ENCODE data around the gene TES.

TES gene, protein sequence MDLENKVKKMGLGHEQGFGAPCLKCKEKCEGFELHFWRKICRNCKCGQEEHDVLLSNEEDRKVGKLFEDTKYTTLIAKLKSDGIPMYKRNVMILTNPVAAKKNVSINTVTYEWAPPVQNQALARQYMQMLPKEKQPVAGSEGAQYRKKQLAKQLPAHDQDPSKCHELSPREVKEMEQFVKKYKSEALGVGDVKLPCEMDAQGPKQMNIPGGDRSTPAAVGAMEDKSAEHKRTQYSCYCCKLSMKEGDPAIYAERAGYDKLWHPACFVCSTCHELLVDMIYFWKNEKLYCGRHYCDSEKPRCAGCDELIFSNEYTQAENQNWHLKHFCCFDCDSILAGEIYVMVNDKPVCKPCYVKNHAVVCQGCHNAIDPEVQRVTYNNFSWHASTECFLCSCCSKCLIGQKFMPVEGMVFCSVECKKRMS

GRCh38 chr7:116210345-116211005 is at the start of gene TES:
TSS of gene TES (plus strand) at chr7:116210539. CDS start at chr7:116210708, 169 bp downstream.
- Histone ChIP-seq H3K27me3 (ENCODE audit: insufficient read depth, insufficient read length) (no peaks in the 10 kb centered on the region), H3K36me3 (ENCODE audit: insufficient read depth, insufficient read length, low read length) (no peaks in the 10 kb centered on the region), H3K9me3 (ENCODE audit: insufficient read depth, low read length) (no peaks in the 10 kb centered on the region), H3K9ac (ENCODE audit: insufficient read length, low read depth) (peak within 1 kb of the TSS; percentile 76), H3K4me3 (ENCODE audit: insufficient read length, low read depth) (peak within 1 kb of the TSS; percentile 75), H3K4me1 (ENCODE audit: insufficient read depth, insufficient read length) (no peaks in the 10 kb centered on the region)
- TF ChIP-seq ZNF274 (IDR thresholded peaks at IDR 0.05; ENCODE audit: low read depth, low read length) (no peak), YY1 (IDR thresholded peaks at IDR 0.05; ENCODE audit: insufficient read depth, insufficient read length) (no peak), SUZ12 (IDR thresholded peaks at IDR 0.05; ENCODE audit: extremely low read depth, insufficient read depth, insufficient read length) (no peak)
- peak; percentile 50 for DNase-seq (ENCODE audit: low read depth, low spot score)

- Histone ChIP-seq H3K9ac (ENCODE audit: insufficient read length, low read depth) (no peak overlapping the region), H3K9me3 (ENCODE audit: insufficient read depth, low read length) (no peaks in the 10 kb centered on the region), H3K4me1 (ENCODE audit: insufficient read depth, insufficient read length) (no peaks in the 10 kb centered on the region), H3K27me3 (ENCODE audit: insufficient read depth, insufficient read length) (no peaks in the 10 kb centered on the region), H3K36me3 (ENCODE audit: insufficient read depth, insufficient read length, low read length) (no peaks in the 10 kb centered on the region), H3K4me3 (ENCODE audit: insufficient read length, low read depth) (no peak overlapping the region)
- DNase-seq (ENCODE audit: low read depth, low spot score), result peak; percentile 46
- TF ChIP-seq SUZ12 (IDR thresholded peaks at IDR 0.05; ENCODE audit: extremely low read depth, insufficient read depth, insufficient read length) (no peak), ZNF274 (IDR thresholded peaks at IDR 0.05; ENCODE audit: low read depth, low read length) (no peak), YY1 (IDR thresholded peaks at IDR 0.05; ENCODE audit: insufficient read depth, insufficient read length) (no peak)
Observed at GRCh38 chr7:116161728-116162127, 48.6 kb upstream of the TES start.

GRCh38 chr7:116162254-116162653 is 48.1 kb upstream of the TES start:
- DNase-seq (ENCODE audit: low read depth, low spot score), result no peak
- Histone ChIP-seq H3K4me1 (ENCODE audit: insufficient read depth, insufficient read length) (no peaks in the 10 kb centered on the region), H3K36me3 (ENCODE audit: insufficient read depth, insufficient read length, low read length) (no peaks in the 10 kb centered on the region), H3K9ac (ENCODE audit: insufficient read length, low read depth) (no peak overlapping the region), H3K27me3 (ENCODE audit: insufficient read depth, insufficient read length) (no peaks in the 10 kb centered on the region), H3K4me3 (ENCODE audit: insufficient read length, low read depth) (no peak overlapping the region), H3K9me3 (ENCODE audit: insufficient read depth, low read length) (no peaks in the 10 kb centered on the region)
- TF ChIP-seq ZNF274 (IDR thresholded peaks at IDR 0.05; ENCODE audit: low read depth, low read length) (no peak), YY1 (IDR thresholded peaks at IDR 0.05; ENCODE audit: insufficient read depth, insufficient read length) (no peak), SUZ12 (IDR thresholded peaks at IDR 0.05; ENCODE audit: extremely low read depth, insufficient read depth, insufficient read length) (no peak)

- H3K36me3 ChIP-seq (ENCODE audit: insufficient read depth, insufficient read length, low read length), result no peaks in the 10 kb centered on the region
- no peaks in the 10 kb centered on the region for H3K27me3 ChIP-seq (ENCODE audit: insufficient read depth, insufficient read length)
- H3K9ac ChIP-seq (ENCODE audit: insufficient read length, low read depth), result no peak overlapping the region
- H3K9me3 ChIP-seq (ENCODE audit: insufficient read depth, low read length), result no peaks in the 10 kb centered on the region
- H3K4me1 ChIP-seq (ENCODE audit: insufficient read depth, insufficient read length), result no peaks in the 10 kb centered on the region
- TF ChIP-seq SUZ12 (IDR thresholded peaks at IDR 0.05; ENCODE audit: extremely low read depth, insufficient read depth, insufficient read length), result no peak
- no peak for DNase-seq (ENCODE audit: low read depth, low spot score)
- H3K4me3 ChIP-seq (ENCODE audit: insufficient read length, low read depth), result no peak overlapping the region
Observed at GRCh38 chr7:116162992-116163391, 47.3 kb upstream of the TES start.

GRCh38 chr7:116164552-116165306 is 45.6 kb upstream of the TES start:
- Histone ChIP-seq H3K36me3 (ENCODE audit: insufficient read depth, insufficient read length, low read length) (no peaks in the 10 kb centered on the region), H3K4me3 (ENCODE audit: insufficient read length, low read depth) (no peak overlapping the region), H3K9me3 (ENCODE audit: insufficient read depth, low read length) (no peaks in the 10 kb centered on the region), H3K9ac (ENCODE audit: insufficient read length, low read depth) (no peak overlapping the region), H3K27me3 (ENCODE audit: insufficient read depth, insufficient read length) (no peaks in the 10 kb centered on the region), H3K4me1 (ENCODE audit: insufficient read depth, insufficient read length) (no peaks in the 10 kb centered on the region)
- TF ChIP-seq ZNF274 (IDR thresholded peaks at IDR 0.05; ENCODE audit: low read depth, low read length) (no peak), SUZ12 (IDR thresholded peaks at IDR 0.05; ENCODE audit: extremely low read depth, insufficient read depth, insufficient read length) (no peak), YY1 (IDR thresholded peaks at IDR 0.05; ENCODE audit: insufficient read depth, insufficient read length) (no peak)
- no peak for DNase-seq (ENCODE audit: low read depth, low spot score)

GRCh38 chr7:116165717-116166116 is 44.6 kb upstream of the TES start:
- TF ChIP-seq SUZ12 (IDR thresholded peaks at IDR 0.05; ENCODE audit: extremely low read depth, insufficient read depth, insufficient read length) (no peak), ZNF274 (IDR thresholded peaks at IDR 0.05; ENCODE audit: low read depth, low read length) (no peak), YY1 (IDR thresholded peaks at IDR 0.05; ENCODE audit: insufficient read depth, insufficient read length) (no peak)
- H3K27me3 ChIP-seq (ENCODE audit: insufficient read depth, insufficient read length), result no peaks in the 10 kb centered on the region
- H3K4me1 ChIP-seq (ENCODE audit: insufficient read depth, insufficient read length), result no peaks in the 10 kb centered on the region
- DNase-seq (ENCODE audit: low read depth, low spot score), result no peak
- no peak overlapping the region for H3K9ac ChIP-seq (ENCODE audit: insufficient read length, low read depth)
- no peak overlapping the region for H3K4me3 ChIP-seq (ENCODE audit: insufficient read length, low read depth)
- no peaks in the 10 kb centered on the region for H3K36me3 ChIP-seq (ENCODE audit: insufficient read depth, insufficient read length, low read length)
- no peaks in the 10 kb centered on the region for H3K9me3 ChIP-seq (ENCODE audit: insufficient read depth, low read length)

DNA sequence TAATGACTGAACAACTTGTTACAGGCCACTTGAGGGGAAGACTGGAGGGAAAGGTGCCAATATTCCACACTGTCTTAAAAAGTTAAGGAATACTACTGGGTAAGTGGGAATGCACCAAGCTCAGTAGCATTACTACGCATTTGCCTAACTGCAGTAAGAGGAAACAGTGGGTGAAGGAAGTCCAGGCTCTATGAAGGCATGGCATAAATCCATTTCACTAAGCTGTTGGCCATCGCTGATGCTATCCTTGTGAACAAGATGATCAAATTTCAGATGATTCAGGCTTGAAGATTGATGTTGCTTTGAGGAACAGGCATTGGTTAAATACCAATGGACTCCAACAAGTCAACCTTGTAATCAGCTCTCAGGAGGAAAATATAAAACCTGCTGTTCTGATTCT is 44.2 kb upstream of the TES start:
- no peak overlapping the region for H3K9ac ChIP-seq (ENCODE audit: insufficient read length, low read depth)

More for the DNA sequence above, 44.2 kb upstream of the TES start:
- Histone ChIP-seq H3K27me3 (ENCODE audit: insufficient read depth, insufficient read length) (no peaks in the 10 kb centered on the region), H3K4me1 (ENCODE audit: insufficient read depth, insufficient read length) (no peaks in the 10 kb centered on the region), H3K9me3 (ENCODE audit: insufficient read depth, low read length) (no peaks in the 10 kb centered on the region), H3K4me3 (ENCODE audit: insufficient read length, low read depth) (no peak overlapping the region), H3K36me3 (ENCODE audit: insufficient read depth, insufficient read length, low read length) (no peaks in the 10 kb centered on the region)
- TF ChIP-seq SUZ12 (IDR thresholded peaks at IDR 0.05; ENCODE audit: extremely low read depth, insufficient read depth, insufficient read length), result no peak
- TF ChIP-seq YY1 (IDR thresholded peaks at IDR 0.05; ENCODE audit: insufficient read depth, insufficient read length), result no peak
- no peak for TF ChIP-seq ZNF274 (IDR thresholded peaks at IDR 0.05; ENCODE audit: low read depth, low read length)
- no peak for DNase-seq (ENCODE audit: low read depth, low spot score)

Data from NT2/D1 (cell line).